Stomach (tissue), 4 donors: Measurements from ENCODE around the gene ANKHD1.
A peak's percentile ranks its signal among the peaks of the same experiment; 100 is the strongest.

Source experiments
- POLR2A ChIP-seq, 4 donors: fragments of 450-650 bp; IDR thresholded peaks; one replicate each; pipeline ENCODE4 v1.6.1; 2016; ENCODE audit warnings: antibody characterized with exemption in 4 of 4, control low read depth in 2 of 4, mild to moderate bottlenecking in 1 of 4, moderate library complexity in 1 of 4
- TF ChIP-seq, protein P1 (sequence below), 7 experiments: fragments of 450-650 bp in 4 of 7; fragments of 200-600 bp in 3 of 7; sonication (generic) in 3 of 7; IDR thresholded peaks; one replicate each; pipeline ENCODE4 v1.5.1; 2016 to 2019; ENCODE audit warnings: antibody characterized with exemption in 7 of 7, control low read depth in 2 of 7, mild to moderate bottlenecking in 1 of 7

- no peak for TF ChIP-seq POLR2A (IDR thresholded peaks at IDR 0.05)
- TF ChIP-seq, protein P1, sequence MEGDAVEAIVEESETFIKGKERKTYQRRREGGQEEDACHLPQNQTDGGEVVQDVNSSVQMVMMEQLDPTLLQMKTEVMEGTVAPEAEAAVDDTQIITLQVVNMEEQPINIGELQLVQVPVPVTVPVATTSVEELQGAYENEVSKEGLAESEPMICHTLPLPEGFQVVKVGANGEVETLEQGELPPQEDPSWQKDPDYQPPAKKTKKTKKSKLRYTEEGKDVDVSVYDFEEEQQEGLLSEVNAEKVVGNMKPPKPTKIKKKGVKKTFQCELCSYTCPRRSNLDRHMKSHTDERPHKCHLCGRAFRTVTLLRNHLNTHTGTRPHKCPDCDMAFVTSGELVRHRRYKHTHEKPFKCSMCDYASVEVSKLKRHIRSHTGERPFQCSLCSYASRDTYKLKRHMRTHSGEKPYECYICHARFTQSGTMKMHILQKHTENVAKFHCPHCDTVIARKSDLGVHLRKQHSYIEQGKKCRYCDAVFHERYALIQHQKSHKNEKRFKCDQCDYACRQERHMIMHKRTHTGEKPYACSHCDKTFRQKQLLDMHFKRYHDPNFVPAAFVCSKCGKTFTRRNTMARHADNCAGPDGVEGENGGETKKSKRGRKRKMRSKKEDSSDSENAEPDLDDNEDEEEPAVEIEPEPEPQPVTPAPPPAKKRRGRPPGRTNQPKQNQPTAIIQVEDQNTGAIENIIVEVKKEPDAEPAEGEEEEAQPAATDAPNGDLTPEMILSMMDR (IDR thresholded peaks at IDR 0.05), result peak in 5 of 7 experiments; percentile 67 to 97 (median 88)
Observed at GRCh38 chr5:140362875-140363630, 38.6 kb upstream of the ANKHD1 start.
